HCT116 (cell line): ENCODE results near the gene C9orf78.

Source experiments
- ATF3 ChIP-seq: IDR thresholded peaks from 2 replicates; pipeline ENCODE4 v1.6.1; 2012
- EGR1 ChIP-seq: IDR thresholded peaks from 2 replicates; pipeline ENCODE4 v1.6.1; 2012; ENCODE audit warnings: low read depth
- EZH2 ChIP-seq: fragments of 200-600 bp; sonication (generic); IDR thresholded peaks from 2 replicates; pipeline ENCODE4 v1.6.1; 2017; ENCODE audit warnings: antibody characterized with exemption, mixed run types
- EZH2phosphoT487 ChIP-seq: fragments of 200-600 bp; IDR thresholded peaks from 2 replicates; pipeline ENCODE4 v1.6.1; 2018; ENCODE audit warnings: antibody characterized with exemption, borderline replicate concordance
- JUND ChIP-seq: IDR thresholded peaks from 2 replicates; pipeline ENCODE4 v1.6.1; 2012
- POLR2A ChIP-seq: IDR thresholded peaks from 2 replicates; pipeline ENCODE4 v1.7.0; 2011; ENCODE audit warnings: borderline replicate concordance; ENCODE audit not compliant: insufficient read depth, insufficient read length; ENCODE audit errors: extremely low read depth
- POLR2AphosphoS5 ChIP-seq: IDR thresholded peaks from 2 replicates; pipeline ENCODE4 v1.6.1; 2011; ENCODE audit warnings: mild to moderate bottlenecking, low read depth, low read length, moderate library complexity
- RAD21 ChIP-seq: IDR thresholded peaks from 2 replicates; pipeline ENCODE4 v1.6.1; 2012; ENCODE audit warnings: low read depth, mild to moderate bottlenecking
- REST ChIP-seq: IDR thresholded peaks from 2 replicates; pipeline ENCODE4 v1.6.1; 2012; ENCODE audit warnings: low read depth
- SIN3A ChIP-seq: IDR thresholded peaks from 2 replicates; pipeline ENCODE4 v1.6.1; 2012; ENCODE audit warnings: low read depth
- SP1 ChIP-seq: IDR thresholded peaks from 2 replicates; pipeline ENCODE4 v1.6.1; 2012; ENCODE audit warnings: low read depth
- SRF ChIP-seq: IDR thresholded peaks from 2 replicates; pipeline ENCODE4 v1.6.1; 2012; ENCODE audit warnings: low read depth
- TF ChIP-seq, protein P1 (sequence below), 3 experiments: fragments of 200-600 bp in 1 of 3; sonication (generic) in 1 of 3; IDR thresholded peaks in 2 of 3; conservative IDR thresholded peaks in 1 of 3; 2 replicates each; pipeline ENCODE4 v1.5.1; 2012 to 2017; ENCODE audit warnings: low read depth in 2 of 3, low read length in 2 of 3, antibody characterized with exemption in 1 of 3, borderline replicate concordance in 1 of 3, control low read depth in 1 of 3, mild to moderate bottlenecking in 1 of 3, mixed read lengths in 1 of 3, mixed run types in 1 of 3, moderate library complexity in 1 of 3; ENCODE audit not compliant: insufficient read depth in 1 of 3

DNA sequence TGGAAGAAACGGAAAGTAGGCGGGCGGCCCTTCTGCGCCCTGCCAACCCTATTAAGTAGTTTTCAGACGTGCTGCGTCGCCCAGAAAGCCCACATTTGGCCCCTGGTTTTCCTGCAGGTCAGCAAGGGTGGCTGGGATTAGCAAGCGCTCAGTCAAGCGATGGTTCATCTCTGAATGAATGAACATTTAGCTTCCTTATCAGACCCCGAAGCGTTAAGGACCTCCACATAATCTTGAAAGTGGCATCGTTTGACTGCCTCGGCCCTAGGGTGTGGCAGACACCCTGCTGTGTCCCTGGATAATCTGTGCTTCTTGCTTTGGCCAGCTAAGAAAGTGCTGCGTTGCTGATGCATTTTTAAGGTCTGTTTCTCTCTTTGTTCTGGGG is 31.4 kb downstream of the C9orf78 start:
- TF ChIP-seq POLR2A (no peak), SRF (no peak), SP1 (no peak), EZH2 (no peak), RAD21 (no peak), POLR2AphosphoS5 (no peak), JUND (no peak), EZH2phosphoT487 (no peak), REST (no peak), EGR1 (no peak), ATF3 (no peak), SIN3A (0 out of 2 replicates have a peak, but pooled peaks have one; percentile 9)
- TF ChIP-seq, protein P1, sequence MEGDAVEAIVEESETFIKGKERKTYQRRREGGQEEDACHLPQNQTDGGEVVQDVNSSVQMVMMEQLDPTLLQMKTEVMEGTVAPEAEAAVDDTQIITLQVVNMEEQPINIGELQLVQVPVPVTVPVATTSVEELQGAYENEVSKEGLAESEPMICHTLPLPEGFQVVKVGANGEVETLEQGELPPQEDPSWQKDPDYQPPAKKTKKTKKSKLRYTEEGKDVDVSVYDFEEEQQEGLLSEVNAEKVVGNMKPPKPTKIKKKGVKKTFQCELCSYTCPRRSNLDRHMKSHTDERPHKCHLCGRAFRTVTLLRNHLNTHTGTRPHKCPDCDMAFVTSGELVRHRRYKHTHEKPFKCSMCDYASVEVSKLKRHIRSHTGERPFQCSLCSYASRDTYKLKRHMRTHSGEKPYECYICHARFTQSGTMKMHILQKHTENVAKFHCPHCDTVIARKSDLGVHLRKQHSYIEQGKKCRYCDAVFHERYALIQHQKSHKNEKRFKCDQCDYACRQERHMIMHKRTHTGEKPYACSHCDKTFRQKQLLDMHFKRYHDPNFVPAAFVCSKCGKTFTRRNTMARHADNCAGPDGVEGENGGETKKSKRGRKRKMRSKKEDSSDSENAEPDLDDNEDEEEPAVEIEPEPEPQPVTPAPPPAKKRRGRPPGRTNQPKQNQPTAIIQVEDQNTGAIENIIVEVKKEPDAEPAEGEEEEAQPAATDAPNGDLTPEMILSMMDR (IDR thresholded peaks at IDR 0.05 in 2 of 3, conservative IDR thresholded peaks at IDR 0.05 in 1 of 3; ENCODE audit: borderline replicate concordance in 1 of 3, insufficient read depth in 1 of 3, low read depth in 2 of 3, low read length in 2 of 3) = no peak
